Calu3 (cell line): ENCODE measurements around the gene SFT2D3. TPM values are rescaled to one million over a fixed set of nuclear protein-coding genes. Genes with fewer than 3 reads are reported as not detected.
A peak's percentile ranks its signal among the peaks of the same experiment; 100 is the strongest.

Experiments used
- BruUV-seq: library from RNA; stranded (reverse); fragments of 400-500 nt; replicated peaks from 2 replicates; lab custom pipeline; 2021; lab: Mats Ljungman, UMichigan
- CTCF ChIA-PET: fragments of 300-600 bp; sonication (Branson Sonifier 250); formaldehyde crosslinking; loops from one replicate; lab custom pipeline; 2022; ENCODE audit warnings: antibody characterized with exemption; lab: Charles Lee
- DNase-seq: peaks from one replicate; pipeline ENCODE4 v3.0.0; 2022
- H3K27ac Mint-ChIP-seq: one replicate; pipeline ENCODE4 v1.8.0; 2022; ENCODE audit warnings: mixed read lengths; ENCODE audit not compliant: unreplicated experiment
- H3K27me3 Mint-ChIP-seq: one replicate; pipeline ENCODE4 v1.8.0; 2022; ENCODE audit warnings: mixed read lengths; ENCODE audit not compliant: unreplicated experiment
- H3K36me3 Mint-ChIP-seq: one replicate; pipeline ENCODE4 v1.8.0; 2022; ENCODE audit warnings: mild to moderate bottlenecking, moderate library complexity, mixed read lengths; ENCODE audit not compliant: insufficient read depth, unreplicated experiment
- H3K4me1 Mint-ChIP-seq: one replicate; pipeline ENCODE4 v1.8.0; 2022; ENCODE audit warnings: mild to moderate bottlenecking, low read depth, mixed read lengths; ENCODE audit not compliant: unreplicated experiment
- H3K4me3 Mint-ChIP-seq: one replicate; pipeline ENCODE4 v1.8.0; 2022; ENCODE audit warnings: mild to moderate bottlenecking, low read depth, moderate library complexity, mixed read lengths; ENCODE audit not compliant: unreplicated experiment
- H3K9me3 Mint-ChIP-seq: one replicate; pipeline ENCODE4 v1.8.0; 2022; ENCODE audit warnings: low read depth, mixed read lengths; ENCODE audit not compliant: unreplicated experiment
- CTCF ChIP-seq: fragments of 200-600 bp; IDR thresholded peaks from one replicate; pipeline ENCODE4 v1.8.0; 2022; ENCODE audit warnings: antibody characterized with exemption; ENCODE audit not compliant: unreplicated experiment
- intact Hi-C: fragments of 100-400 bp; cut with micrococcal nuclease; formaldehyde crosslinking; loops from one replicate; pipeline ENCODE4 v1.10.0; 2022; ENCODE audit not compliant: unreplicated experiment
- total RNA-seq: library from RNA; stranded (reverse); gene quantifications from 2 replicates; pipeline ENCODE4 v1.2.3, GENCODE V29; 2022

The SFT2D3 gene
- total RNA-seq, 1 experiment from 2014 or later: 9.3 TPM

DNA sequence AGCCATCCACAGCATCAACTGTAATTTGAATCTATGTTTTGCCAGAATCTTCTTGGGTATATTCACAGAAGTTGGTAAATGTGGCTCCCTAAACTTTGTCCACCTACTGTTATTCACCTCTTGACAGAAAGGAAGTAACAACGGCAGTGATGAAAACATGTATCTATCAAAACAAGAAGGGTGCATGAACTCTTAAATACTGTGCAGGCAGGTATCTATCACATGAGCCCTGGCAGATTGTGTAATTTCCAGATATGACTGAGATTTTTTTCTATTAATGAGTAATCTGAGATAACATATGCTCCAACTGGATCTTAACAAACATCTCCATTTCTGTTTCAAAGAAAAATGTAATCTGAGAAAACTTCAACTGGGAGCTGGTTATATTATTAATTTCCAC is 36.6 kb downstream of the SFT2D3 start:
- CTCF ChIA-PET: no interaction called here
- TF ChIP-seq CTCF: no peak
- no peak for DNase-seq
- peaks cover 73% of the 10 kb centered on the region for H3K4me1 Mint-ChIP-seq
- peak overlapping the region; percentile 20 for H3K4me3 Mint-ChIP-seq
- no peaks in the 10 kb centered on the region for H3K9me3 Mint-ChIP-seq
- H3K27me3 Mint-ChIP-seq: no peaks in the 10 kb centered on the region
- no TSS peak for BruUV-seq
- H3K36me3 Mint-ChIP-seq: peaks cover 39% of the 10 kb centered on the region
- intact Hi-C loops: loop anchor here (5.0 kb wide), 1 partner anchor 69 kb away; no protein-coding TSS in a partner anchor
- peak overlapping the region; percentile 49 for H3K27ac Mint-ChIP-seq

GRCh38 chr2:127739800-127740199 is 38.5 kb downstream of the SFT2D3 start:
- no TSS peak for BruUV-seq
- intact Hi-C loops: loop anchor here (5.0 kb wide), 1 partner anchor 68 kb away; no protein-coding TSS in a partner anchor

DNA sequence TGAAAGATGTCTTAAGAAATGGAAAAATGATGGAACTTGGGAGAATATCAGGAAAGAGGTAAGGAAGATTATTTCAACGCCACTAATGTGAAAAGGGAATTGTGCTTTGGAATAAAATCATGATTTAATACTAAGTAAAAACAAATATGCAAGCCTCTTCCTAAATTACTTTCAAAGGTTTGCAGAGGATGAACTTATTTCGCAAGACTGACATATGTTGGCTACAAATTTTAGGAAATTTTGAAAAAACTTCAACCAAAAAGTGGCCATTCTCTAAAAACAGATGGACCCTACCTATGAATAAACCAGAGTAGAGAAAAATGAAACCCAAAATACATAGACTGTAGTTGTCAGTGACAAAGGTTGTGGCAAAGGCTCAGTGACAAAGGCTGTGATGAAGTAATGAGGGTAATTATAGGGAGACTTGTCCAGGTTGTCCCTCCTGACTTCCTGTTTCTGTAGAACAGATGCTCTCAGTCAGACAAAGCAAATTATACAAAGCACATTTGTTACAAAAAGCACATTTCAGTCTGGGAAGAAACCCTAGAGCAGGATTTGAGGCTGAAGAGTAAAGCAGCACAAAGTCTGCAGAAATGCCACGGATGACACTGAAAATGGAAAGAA is 39.5 kb downstream of the SFT2D3 start:
- Mint-ChIP-seq H3K36me3 (peaks cover 36% of the 10 kb centered on the region), H3K4me3 (no peak overlapping the region), H3K27me3 (no peaks in the 10 kb centered on the region), H3K4me1 (peaks cover 45% of the 10 kb centered on the region), H3K27ac (peak overlapping the region; percentile 5), H3K9me3 (no peaks in the 10 kb centered on the region)
- no TSS peak for BruUV-seq
- TF ChIP-seq CTCF: no peak
- CTCF ChIA-PET: interaction anchor here (0.6 kb wide), 1 partner anchor 54 kb away, joined by 3 read pairs; no protein-coding TSS in a partner anchor
- intact Hi-C loops: no loop called here
- no peak for DNase-seq

More at GRCh38 chr2:127739800-127740199, 38.5 kb downstream of the SFT2D3 start:
- CTCF ChIA-PET: no interaction called here
- TF ChIP-seq CTCF: no peak
- Mint-ChIP-seq H3K27ac (no peak overlapping the region), H3K4me1 (peaks cover 55% of the 10 kb centered on the region), H3K36me3 (peaks cover 42% of the 10 kb centered on the region), H3K27me3 (no peaks in the 10 kb centered on the region), H3K4me3 (no peak overlapping the region), H3K9me3 (no peaks in the 10 kb centered on the region)
- DNase-seq: no peak

- Mint-ChIP-seq H3K4me3 (no peak overlapping the region), H3K9me3 (no peaks in the 10 kb centered on the region), H3K27me3 (no peaks in the 10 kb centered on the region), H3K4me1 (peaks cover 31% of the 10 kb centered on the region), H3K27ac (peak overlapping the region; percentile 30), H3K36me3 (peaks cover 39% of the 10 kb centered on the region)
- no peak for TF ChIP-seq CTCF
- CTCF ChIA-PET: no interaction called here
- no TSS peak for BruUV-seq
- intact Hi-C loops: no loop called here
- DNase-seq: no peak
Observed at GRCh38 chr2:127743477-127744026, 42.3 kb downstream of the SFT2D3 start.
